ENCODE results near the gene ATP6AP1. TPM values are rescaled to one million over a fixed set of nuclear protein-coding genes. Genes with fewer than 3 reads are reported as not detected.

Gene ATP6AP1
- total RNA-seq, 3 donors from 2014 or later (not counting 1 experiment from before 2014, with no cell fraction given), result 62.4 to 71.7 (median 65.9) TPM

- no peak overlapping the region for H3K4me3 Mint-ChIP-seq
- H3K27me3 ChIP-seq (ENCODE audit: control insufficient read depth, insufficient read depth, low read length), result no peaks in the 10 kb centered on the region
- H3K36me3 ChIP-seq (ENCODE audit: control insufficient read depth, insufficient read depth, low read length), result peaks cover 13% of the 10 kb centered on the region
- TF ChIP-seq CTCF (IDR thresholded peaks at IDR 0.05), result no peak
- ATAC-seq (no peak), DNase-seq (no peak)
- no peak overlapping the region for H3K4me3 ChIP-seq (ENCODE audit: low read length)
- H3K4me1 ChIP-seq (ENCODE audit: control insufficient read depth, insufficient read depth, low read length), result peaks cover 42% of the 10 kb centered on the region
- 90% methylated on average over 12 of the region's 14 CpGs for WGBS (ENCODE audit: insufficient coverage)
- H3K4me1 Mint-ChIP-seq, result peaks cover 0 to 14% of the 10 kb centered on the region in 2 donors
- no peaks in the 10 kb centered on the region for H3K36me3 Mint-ChIP-seq
- intact Hi-C loops (cut with micrococcal nuclease), result no loop called here
- H3K27ac ChIP-seq (ENCODE audit: low read length), result no peak overlapping the region
- H3K27ac Mint-ChIP-seq, result no peak overlapping the region
- H3K9me3 Mint-ChIP-seq, result no peaks in the 10 kb centered on the region
- H3K27me3 Mint-ChIP-seq (ENCODE audit: low read depth in 2 of 2), result no peaks in the 10 kb centered on the region
- no peaks in the 10 kb centered on the region for H3K9me3 ChIP-seq (ENCODE audit: control insufficient read depth, insufficient read depth, low read length)
Measured at GRCh38 chrX:154481911-154482601, 53.6 kb downstream of the ATP6AP1 start.

GRCh38 chrX:154482786-154483185 is 54.3 kb downstream of the ATP6AP1 start:
- no peaks in the 10 kb centered on the region for H3K27me3 ChIP-seq (ENCODE audit: control insufficient read depth, insufficient read depth, low read length)
- no peak overlapping the region for H3K27ac Mint-ChIP-seq

GRCh38 chrX:154483325-154483724 is 54.8 kb downstream of the ATP6AP1 start:
- WGBS (ENCODE audit: insufficient coverage), result 75% methylated on average over 6 of the region's 7 CpGs
- Histone ChIP-seq H3K4me3 (ENCODE audit: low read length) (no peak overlapping the region), H3K36me3 (ENCODE audit: control insufficient read depth, insufficient read depth, low read length) (peaks cover 17% of the 10 kb centered on the region), H3K9me3 (ENCODE audit: control insufficient read depth, insufficient read depth, low read length) (no peaks in the 10 kb centered on the region), H3K27ac (ENCODE audit: low read length) (no peak overlapping the region), H3K27me3 (ENCODE audit: control insufficient read depth, insufficient read depth, low read length) (no peaks in the 10 kb centered on the region), H3K4me1 (ENCODE audit: control insufficient read depth, insufficient read depth, low read length) (peaks cover 46% of the 10 kb centered on the region)
- no peaks in the 10 kb centered on the region for H3K27me3 Mint-ChIP-seq (ENCODE audit: low read depth in 2 of 2)
- H3K9me3 Mint-ChIP-seq, result no peaks in the 10 kb centered on the region
- intact Hi-C loops (cut with micrococcal nuclease), result no loop called here
- no peak overlapping the region for H3K27ac Mint-ChIP-seq
- peaks cover 7 to 21% of the 10 kb centered on the region in 2 donors for H3K4me1 Mint-ChIP-seq
- DNase-seq, result no peak
- H3K4me3 Mint-ChIP-seq, result peak overlapping the region; percentile 17
- no peak for TF ChIP-seq CTCF (IDR thresholded peaks at IDR 0.05)
- no peak for ATAC-seq
- H3K36me3 Mint-ChIP-seq, result no peaks in the 10 kb centered on the region

More at GRCh38 chrX:154482786-154483185, 54.3 kb downstream of the ATP6AP1 start:
- Histone ChIP-seq H3K9me3 (ENCODE audit: control insufficient read depth, insufficient read depth, low read length) (no peaks in the 10 kb centered on the region), H3K4me3 (ENCODE audit: low read length) (no peak overlapping the region), H3K27ac (ENCODE audit: low read length) (no peak overlapping the region), H3K4me1 (ENCODE audit: control insufficient read depth, insufficient read depth, low read length) (peaks cover 49% of the 10 kb centered on the region), H3K36me3 (ENCODE audit: control insufficient read depth, insufficient read depth, low read length) (peaks cover 16% of the 10 kb centered on the region)
- WGBS (ENCODE audit: insufficient coverage), result 88% methylated on average over 7 of the region's 7 CpGs
- DNase-seq (no peak), ATAC-seq (no peak)
- Mint-ChIP-seq H3K4me3 (no peak overlapping the region), H3K4me1 (peaks cover 3 to 17% of the 10 kb centered on the region in 2 donors), H3K27me3 (ENCODE audit: low read depth in 2 of 2) (no peaks in the 10 kb centered on the region), H3K9me3 (no peaks in the 10 kb centered on the region), H3K36me3 (no peaks in the 10 kb centered on the region)
- intact Hi-C loops (cut with micrococcal nuclease), result no loop called here
- TF ChIP-seq CTCF (IDR thresholded peaks at IDR 0.05), result no peak
